ENCODE results near the gene NHSL1.

GRCh38 chr6:138544501-138544900 is 45.2 kb upstream of the NHSL1 start:
- TF ChIP-seq, protein P1, sequence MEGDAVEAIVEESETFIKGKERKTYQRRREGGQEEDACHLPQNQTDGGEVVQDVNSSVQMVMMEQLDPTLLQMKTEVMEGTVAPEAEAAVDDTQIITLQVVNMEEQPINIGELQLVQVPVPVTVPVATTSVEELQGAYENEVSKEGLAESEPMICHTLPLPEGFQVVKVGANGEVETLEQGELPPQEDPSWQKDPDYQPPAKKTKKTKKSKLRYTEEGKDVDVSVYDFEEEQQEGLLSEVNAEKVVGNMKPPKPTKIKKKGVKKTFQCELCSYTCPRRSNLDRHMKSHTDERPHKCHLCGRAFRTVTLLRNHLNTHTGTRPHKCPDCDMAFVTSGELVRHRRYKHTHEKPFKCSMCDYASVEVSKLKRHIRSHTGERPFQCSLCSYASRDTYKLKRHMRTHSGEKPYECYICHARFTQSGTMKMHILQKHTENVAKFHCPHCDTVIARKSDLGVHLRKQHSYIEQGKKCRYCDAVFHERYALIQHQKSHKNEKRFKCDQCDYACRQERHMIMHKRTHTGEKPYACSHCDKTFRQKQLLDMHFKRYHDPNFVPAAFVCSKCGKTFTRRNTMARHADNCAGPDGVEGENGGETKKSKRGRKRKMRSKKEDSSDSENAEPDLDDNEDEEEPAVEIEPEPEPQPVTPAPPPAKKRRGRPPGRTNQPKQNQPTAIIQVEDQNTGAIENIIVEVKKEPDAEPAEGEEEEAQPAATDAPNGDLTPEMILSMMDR (IDR thresholded peaks at IDR 0.05) = no peak
- TF ChIP-seq POLR2AphosphoS5 (IDR thresholded peaks at IDR 0.05) = no peak

Data from transverse colon (tissue), 4 donors.